GM06990 (cell line): ENCODE data around the gene CFAP157.

Experiments used
- DNase-seq: peaks from one replicate; pipeline ENCODE4 v3.0.0-alpha.2; 2011; ENCODE audit not compliant: insufficient read length; ENCODE audit errors: extremely low read depth
- H3K27me3 ChIP-seq: replicated peaks from 2 replicates; pipeline ENCODE4 v1.6.0; 2011; ENCODE audit warnings: low read length; ENCODE audit not compliant: control insufficient read depth, insufficient read depth
- H3K36me3 ChIP-seq: 2 replicates; pipeline ENCODE4 v1.5.1; 2011; ENCODE audit warnings: low read length; ENCODE audit not compliant: control insufficient read depth, insufficient read depth
- H3K4me3 ChIP-seq: replicated peaks from 2 replicates; pipeline ENCODE4 v1.5.1; 2011; ENCODE audit warnings: low read depth, mild to moderate bottlenecking, control low read depth, low read length
- TF ChIP-seq, protein P1 (sequence below): IDR thresholded peaks from 2 replicates; pipeline ENCODE4 v1.5.1; 2011; ENCODE audit warnings: low read length, control low read depth, mild to moderate bottlenecking, inconsistent platforms; ENCODE audit not compliant: insufficient read depth, poor library complexity, severe bottlenecking

Gene CFAP157

DNA sequence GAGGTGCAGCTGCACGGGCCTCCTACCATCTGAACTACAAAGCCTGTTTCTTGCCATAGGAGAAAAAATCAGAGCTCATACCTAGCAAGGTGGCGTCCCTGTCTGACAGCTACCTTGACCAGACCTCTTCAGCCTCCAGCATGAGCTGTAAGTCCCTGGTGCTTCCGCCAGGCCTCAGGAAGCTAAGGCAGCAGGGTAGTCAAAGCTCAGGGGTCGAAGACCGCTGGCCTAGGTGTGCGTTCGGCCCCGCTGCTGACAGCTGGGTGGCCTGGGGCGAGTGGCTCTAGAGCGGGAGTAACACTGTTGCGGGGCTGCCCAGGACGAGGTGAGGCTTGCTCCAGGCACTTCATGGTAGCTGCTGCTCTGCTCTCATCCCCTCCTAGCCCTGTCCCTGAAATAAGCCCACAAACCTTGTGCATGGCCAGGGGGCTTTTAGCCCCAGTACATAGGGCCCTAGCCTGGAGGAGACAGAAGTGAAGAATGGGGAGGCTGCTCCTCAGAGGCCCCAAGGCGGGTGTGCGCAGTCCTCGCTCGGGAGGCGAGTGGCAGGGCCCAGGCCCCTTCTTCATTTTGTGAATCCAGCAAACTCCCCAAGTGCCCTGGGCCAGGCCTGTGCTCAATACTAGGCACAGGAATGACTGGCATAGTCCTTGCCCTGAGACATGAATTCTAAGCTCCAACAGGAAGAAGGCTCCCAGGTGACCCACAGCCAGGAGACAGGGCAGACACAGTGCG lies 22.9 kb downstream of the CFAP157 start:
- Histone ChIP-seq H3K36me3 (peaks cover 2% of the 10 kb centered on the region; the same call in 1 of the 2 replicates), H3K4me3 (no peak overlapping the region), H3K27me3 (no peaks in the 10 kb centered on the region)
- no peak for DNase-seq
- TF ChIP-seq, protein P1, sequence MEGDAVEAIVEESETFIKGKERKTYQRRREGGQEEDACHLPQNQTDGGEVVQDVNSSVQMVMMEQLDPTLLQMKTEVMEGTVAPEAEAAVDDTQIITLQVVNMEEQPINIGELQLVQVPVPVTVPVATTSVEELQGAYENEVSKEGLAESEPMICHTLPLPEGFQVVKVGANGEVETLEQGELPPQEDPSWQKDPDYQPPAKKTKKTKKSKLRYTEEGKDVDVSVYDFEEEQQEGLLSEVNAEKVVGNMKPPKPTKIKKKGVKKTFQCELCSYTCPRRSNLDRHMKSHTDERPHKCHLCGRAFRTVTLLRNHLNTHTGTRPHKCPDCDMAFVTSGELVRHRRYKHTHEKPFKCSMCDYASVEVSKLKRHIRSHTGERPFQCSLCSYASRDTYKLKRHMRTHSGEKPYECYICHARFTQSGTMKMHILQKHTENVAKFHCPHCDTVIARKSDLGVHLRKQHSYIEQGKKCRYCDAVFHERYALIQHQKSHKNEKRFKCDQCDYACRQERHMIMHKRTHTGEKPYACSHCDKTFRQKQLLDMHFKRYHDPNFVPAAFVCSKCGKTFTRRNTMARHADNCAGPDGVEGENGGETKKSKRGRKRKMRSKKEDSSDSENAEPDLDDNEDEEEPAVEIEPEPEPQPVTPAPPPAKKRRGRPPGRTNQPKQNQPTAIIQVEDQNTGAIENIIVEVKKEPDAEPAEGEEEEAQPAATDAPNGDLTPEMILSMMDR, result no peak

DNA sequence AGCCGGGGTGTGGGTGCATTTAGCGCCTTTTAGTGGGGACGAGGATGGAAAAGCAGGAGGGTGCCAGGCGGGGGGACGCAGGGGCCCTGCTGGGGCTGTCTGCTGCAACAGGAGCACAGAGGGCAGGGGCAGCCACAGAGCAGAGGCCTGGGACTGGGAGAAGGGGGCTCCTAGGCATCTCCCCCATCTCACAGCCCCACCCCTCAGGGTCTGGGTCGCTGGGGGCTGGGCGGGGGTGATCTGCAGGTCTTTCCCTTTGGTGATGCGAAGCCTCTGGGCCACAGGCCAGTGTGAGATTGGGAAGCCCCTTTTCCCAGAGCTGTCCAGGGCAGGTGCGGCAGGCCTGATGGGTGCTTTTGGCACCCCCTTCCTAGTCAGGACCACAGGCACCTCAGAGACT lies 23.5 kb downstream of the CFAP157 start:
- Histone ChIP-seq H3K27me3 (no peaks in the 10 kb centered on the region), H3K36me3 (peaks cover 2% of the 10 kb centered on the region; the same call in 1 of the 2 replicates), H3K4me3 (no peak overlapping the region)
- TF ChIP-seq, protein P1, result no peak
- no peak for DNase-seq

DNA sequence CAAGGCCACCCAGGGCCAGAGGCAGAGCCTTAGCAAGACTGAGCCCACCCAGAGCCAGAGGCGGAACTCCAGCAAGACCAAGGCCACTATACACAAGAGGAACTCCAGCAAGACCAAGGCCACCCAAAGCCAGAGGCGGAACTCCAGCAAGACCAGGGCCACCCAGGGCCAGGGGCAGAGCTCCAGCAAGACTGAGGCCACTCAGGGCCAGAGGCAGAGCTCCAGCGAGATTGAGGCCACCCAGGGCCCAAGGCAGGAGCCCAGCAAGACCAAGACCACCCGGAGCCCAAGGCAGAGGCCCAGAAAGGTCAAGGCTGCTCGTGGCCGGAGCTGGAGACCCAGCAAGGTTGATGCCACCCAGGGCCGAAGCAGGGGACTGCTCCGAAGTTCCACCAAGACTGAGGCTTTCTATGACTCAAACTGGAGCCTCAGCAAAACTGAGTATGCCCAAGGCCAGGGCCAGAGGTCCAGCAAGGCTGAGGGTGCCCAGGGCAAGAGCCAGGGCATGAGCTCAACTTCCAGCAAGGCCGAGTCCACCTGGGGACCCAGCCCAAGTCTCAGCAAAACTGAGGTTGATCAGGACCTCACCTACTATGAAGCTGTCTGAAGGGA lies 24.1 kb downstream of the CFAP157 start:
- H3K4me3 ChIP-seq, result no peak overlapping the region
- no peak for DNase-seq
- no peaks in the 10 kb centered on the region for H3K27me3 ChIP-seq
- TF ChIP-seq, protein P1, result no peak
- H3K36me3 ChIP-seq, result peaks cover 2% of the 10 kb centered on the region; the same call in 1 of the 2 replicates

DNA sequence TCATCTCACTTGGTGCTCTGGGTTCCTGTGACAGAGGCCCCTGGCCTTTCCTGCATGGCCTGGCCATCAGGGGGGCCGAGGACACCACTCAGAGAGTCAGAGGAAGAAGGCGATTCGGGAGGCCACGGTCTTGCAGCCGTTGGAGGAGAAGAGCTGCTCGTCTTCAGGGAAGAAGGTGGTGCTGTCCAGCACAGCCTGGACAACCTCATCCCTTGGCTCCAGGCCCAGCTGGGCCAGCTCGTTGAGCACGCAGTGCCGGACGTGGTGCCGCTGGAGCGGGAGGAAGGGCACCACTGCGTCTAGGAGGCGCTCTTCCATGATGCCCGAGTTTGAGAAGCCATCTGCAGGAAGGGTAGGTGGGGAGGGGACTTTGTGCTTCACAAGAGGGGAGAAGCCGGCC lies 25.1 kb downstream of the CFAP157 start:
- DNase-seq, result no peak

DNA sequence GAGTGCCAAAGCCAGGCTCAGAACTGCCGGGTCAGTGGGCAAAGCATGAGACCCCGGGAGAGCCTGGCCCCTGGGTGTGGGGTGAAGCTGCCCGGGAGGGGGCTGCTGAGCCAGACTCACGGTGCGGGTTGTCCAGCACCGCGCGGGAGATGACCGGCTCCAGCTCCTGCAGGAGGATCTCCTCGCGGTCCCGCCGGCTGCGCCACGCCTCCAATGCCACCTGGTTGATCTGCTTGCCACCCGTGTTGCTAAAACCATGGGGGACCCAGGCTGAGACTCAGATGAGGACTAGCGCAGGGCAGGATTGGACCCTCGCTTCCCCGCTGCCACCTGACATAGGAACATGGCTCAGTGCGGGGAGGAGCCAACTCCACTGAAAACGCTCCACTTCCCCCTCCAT lies 25.7 kb downstream of the CFAP157 start:
- TF ChIP-seq, protein P1, result no peak
- H3K36me3 ChIP-seq, result peaks cover 2% of the 10 kb centered on the region; the same call in 1 of the 2 replicates
- H3K27me3 ChIP-seq, result no peaks in the 10 kb centered on the region
- no peak for DNase-seq
- no peak overlapping the region for H3K4me3 ChIP-seq

More for the DNA sequence above, 25.1 kb downstream of the CFAP157 start:
- no peaks in the 10 kb centered on the region for H3K27me3 ChIP-seq
- H3K36me3 ChIP-seq, result peaks cover 2% of the 10 kb centered on the region; the same call in 1 of the 2 replicates
- H3K4me3 ChIP-seq, result no peak overlapping the region
- TF ChIP-seq, protein P1, result no peak
